IMR-90 (cell line): ENCODE measurements around the gene LRRC4. TPM values are rescaled to one million over a fixed set of nuclear protein-coding genes. Genes with fewer than 3 reads are reported as not detected.

Experiments used
- ATAC-seq: fragments of 200-7000 bp; cut with Tn5 transposase; 2 replicates; pipeline ENCODE4 v1.9.1; 2020; ENCODE audit warnings: low read depth, mild to moderate bottlenecking, moderate library complexity
- BruUV-seq: library from RNA; stranded (reverse); fragments of 400-500 nt; replicated peaks from 2 replicates; lab custom pipeline; 2021; lab: Mats Ljungman, UMichigan
- CTCF ChIA-PET: fragments of 300-600 bp; formaldehyde crosslinking; extraction: SDS; loops from one replicate; lab custom pipeline; 2021; ENCODE audit warnings: antibody characterized with exemption; lab: Yijun Ruan, JAX
- POLR2A ChIA-PET: fragments of 300-600 bp; sonication (Branson Sonifier 250); formaldehyde crosslinking; loops from one replicate; lab custom pipeline; 2022; ENCODE audit warnings: antibody characterized with exemption; ENCODE audit not compliant: unreplicated experiment; lab: Charles Lee
- DNase-seq: peaks from one replicate; pipeline ENCODE4 v3.0.0; 2013
- H2AFZ ChIP-seq: replicated peaks from 2 replicates; pipeline ENCODE3; 2013; ENCODE audit warnings: low read length, mild to moderate bottlenecking; ENCODE audit not compliant: poor library complexity
- H2AK5ac ChIP-seq: 2 replicates; pipeline ENCODE4 v1.6.1; 2013; ENCODE audit warnings: low read depth, low read length, inconsistent platforms
- H2AK9ac ChIP-seq: replicated peaks from 2 replicates; pipeline ENCODE3; 2013; ENCODE audit warnings: mild to moderate bottlenecking, low read depth, low read length, moderate library complexity; ENCODE audit not compliant: poor library complexity
- H2BK120ac ChIP-seq: 2 replicates; pipeline ENCODE4 v1.6.1; 2013; ENCODE audit warnings: low read depth, low read length, inconsistent platforms
- H2BK15ac ChIP-seq: 3 replicates; pipeline ENCODE4 v1.6.1; 2013; ENCODE audit warnings: low read depth, low read length, inconsistent platforms
- H2BK20ac ChIP-seq: 2 replicates; pipeline ENCODE4 v1.6.1; 2013; ENCODE audit warnings: low read depth, mild to moderate bottlenecking, inconsistent platforms, low read length, moderate library complexity
- H2BK5ac ChIP-seq: 2 replicates; pipeline ENCODE4 v1.6.1; 2013; ENCODE audit warnings: mild to moderate bottlenecking, low read depth, low read length, inconsistent platforms; ENCODE audit not compliant: poor library complexity, severe bottlenecking
- H3K14ac ChIP-seq: replicated peaks from 2 replicates; pipeline ENCODE4 v1.6.1; 2013; ENCODE audit warnings: low read depth, low read length, inconsistent platforms
- H3K18ac ChIP-seq: 2 replicates; pipeline ENCODE4 v1.6.1; 2013; ENCODE audit warnings: low read depth, low read length, control low read depth
- H3K23ac ChIP-seq: 2 replicates; pipeline ENCODE4 v1.6.1; 2013; ENCODE audit warnings: low read depth, low read length, inconsistent platforms
- H3K27ac ChIP-seq: 2 replicates; pipeline ENCODE4 v1.5.1; 2013; ENCODE audit warnings: mild to moderate bottlenecking, control low read depth, low read length; ENCODE audit not compliant: insufficient read depth
- H3K27me3 ChIP-seq: 2 replicates; pipeline ENCODE4 v1.6.1; 2013; ENCODE audit warnings: low read length; ENCODE audit not compliant: control insufficient read depth, insufficient read depth
- H3K36me3 ChIP-seq: 2 replicates; pipeline ENCODE4 v1.6.1; 2013; ENCODE audit warnings: low read length, mixed read lengths; ENCODE audit not compliant: control insufficient read depth, insufficient read depth
- H3K4ac ChIP-seq: 2 replicates; pipeline ENCODE4 v1.6.1; 2013; ENCODE audit warnings: low read depth, low read length, inconsistent platforms
- H3K4me1 ChIP-seq: 2 replicates; pipeline ENCODE4 v1.6.1; 2013; ENCODE audit warnings: low read length, mixed read lengths; ENCODE audit not compliant: control insufficient read depth, insufficient read depth
- H3K4me2 ChIP-seq: 2 replicates; pipeline ENCODE4 v1.6.1; 2013; ENCODE audit warnings: low read depth, mild to moderate bottlenecking, control low read depth, low read length, moderate library complexity
- H3K4me3 ChIP-seq: 2 replicates; pipeline ENCODE4 v1.5.1; 2013; ENCODE audit warnings: low read depth, mild to moderate bottlenecking, control low read depth, low read length, moderate library complexity; ENCODE audit not compliant: insufficient read depth
- H3K56ac ChIP-seq: 2 replicates; pipeline ENCODE4 v1.6.1; 2013; ENCODE audit warnings: low read length, inconsistent platforms; ENCODE audit not compliant: insufficient read depth; ENCODE audit errors: extremely low read depth
- H3K79me1 ChIP-seq, 2 experiments: 2 replicates each; pipeline ENCODE4 v1.6.1; 2013; ENCODE audit warnings: low read length in 2 of 2, inconsistent platforms in 1 of 2, low read depth in 1 of 2
- H3K9ac ChIP-seq: 2 replicates; pipeline ENCODE4 v1.6.1; 2013; ENCODE audit warnings: low read depth, low read length, control low read depth
- H3K9me1 ChIP-seq: 2 replicates; pipeline ENCODE4 v1.6.1; 2013; ENCODE audit warnings: low read length, inconsistent platforms; ENCODE audit not compliant: insufficient read depth
- H3K9me3 ChIP-seq: 2 replicates; pipeline ENCODE4 v1.6.1; 2013; ENCODE audit warnings: low read length; ENCODE audit not compliant: control insufficient read depth, insufficient read depth
- H4K20me1 ChIP-seq: 2 replicates; pipeline ENCODE4 v1.6.1; 2013; ENCODE audit warnings: low read length, inconsistent platforms; ENCODE audit not compliant: insufficient read depth
- H4K5ac ChIP-seq: 2 replicates; pipeline ENCODE4 v1.6.1; 2013; ENCODE audit warnings: mild to moderate bottlenecking, low read depth, low read length, control low read depth
- H4K8ac ChIP-seq, 2 experiments: 2 replicates each; pipeline ENCODE4 v1.6.1; 2013; ENCODE audit warnings: low read depth in 2 of 2, low read length in 2 of 2, control low read depth in 1 of 2, inconsistent platforms in 1 of 2
- H4K91ac ChIP-seq: 2 replicates; pipeline ENCODE4 v1.6.1; 2013; ENCODE audit warnings: low read depth, low read length, inconsistent platforms; ENCODE audit not compliant: insufficient read depth
- ELK1 ChIP-seq: fragments of 150-350 bp; IDR thresholded peaks from 2 replicates; pipeline ENCODE4 v1.6.1; 2016; ENCODE audit warnings: low read depth, mild to moderate bottlenecking, low read length, moderate library complexity, borderline replicate concordance
- FOS ChIP-seq: fragments of 150-350 bp; IDR thresholded peaks from 2 replicates; pipeline ENCODE4 v1.6.1; 2016; ENCODE audit warnings: low read depth, low read length
- RCOR1 ChIP-seq: IDR thresholded peaks from 2 replicates; pipeline ENCODE4 v1.6.1; 2012; ENCODE audit warnings: mild to moderate bottlenecking, low read length, improper control_type of control experiment; ENCODE audit not compliant: insufficient replicate concordance
- USF2 ChIP-seq: fragments of 150-350 bp; IDR thresholded peaks from 2 replicates; pipeline ENCODE4 v1.6.1; 2017; ENCODE audit warnings: mild to moderate bottlenecking, antibody characterized with exemption, low read length, low read depth
- WGBS, 2 experiments: methylation state at CpG; one replicate each; pipeline versions ENCODE4 v1.1.5 to v1.1.7; 2013; ENCODE audit warnings: missing lambda C conversion rate in 2 of 2; ENCODE audit not compliant: insufficient read length in 1 of 2; ENCODE audit errors: extremely low coverage in 2 of 2; 5-methylcytosine and 5-hydroxymethylcytosine counted together
- dilution Hi-C: fragments of 300-500 bp; cut with HindIII; formaldehyde crosslinking; loops from one replicate; pipeline ENCODE4 v1.14.3; 2018; ENCODE audit warnings: low sequenced_read_pairs; ENCODE audit not compliant: unreplicated experiment
- in situ Hi-C: fragments of 300-500 bp; cut with MboI; formaldehyde crosslinking; loops from 3 replicates; pipeline ENCODE4 v1.14.3; 2019; ENCODE audit warnings: low sequenced_read_pairs, inconsistent platforms, mixed read lengths
- intact Hi-C: fragments of 100-400 bp; cut with micrococcal nuclease; formaldehyde crosslinking; loops from 2 replicates; pipeline ENCODE4 v1.10.0; 2022
- polyA plus RNA-seq, 3 experiments: library from polyadenylated mRNA; depleted of rRNA; stranded (reverse); fragments of >200 nt; gene quantifications; 2 replicates each; pipeline ENCODE4 v1.2.3, GENCODE V29; 2012; ENCODE audit warnings: low replicate concordance in 1 of 3
- total RNA-seq: library from RNA; depleted of rRNA; stranded (reverse); fragments of >200 nt; gene quantifications from 2 replicates; pipeline ENCODE4 v1.2.3, GENCODE V29; 2012

The LRRC4 gene
- total and polyA plus RNA-seq, 2 of the 4 experiments (the other 2 are of a cell fraction) = 0.54 to 0.55 TPM

- peaks cover 21 to 57% of the 10 kb centered on the region in 2 experiments for H3K79me1 ChIP-seq
- H4K8ac ChIP-seq = no peak overlapping the region
- 0 out of 2 replicates have a peak overlapping the region, but pooled peaks have one; percentile 15 for H3K14ac ChIP-seq
- H3K23ac ChIP-seq = 0 out of 2 replicates have a peak overlapping the region, but pooled peaks have one; percentile 20
- H3K4me2 ChIP-seq = no peak overlapping the region
- no peak overlapping the region for H2AK5ac ChIP-seq
- peaks cover 40% of the 10 kb centered on the region for H4K20me1 ChIP-seq
- H3K36me3 ChIP-seq = peaks cover 4% of the 10 kb centered on the region; the same call in 1 of the 2 replicates
- no peak overlapping the region for H3K9ac ChIP-seq
- no TSS peak for BruUV-seq
- ChIA-PET POLR2A (no interaction called here), CTCF (interaction anchor here (1.1 kb wide), 1 partner anchor 11 kb away, joined by 3 read pairs; no protein-coding TSS in a partner anchor)
- ATAC-seq (no peak), DNase-seq (no peak)
- no peak overlapping the region; the same call in 1 of the 2 replicates for H3K18ac ChIP-seq
- in situ Hi-C loops (loop anchor here (25.0 kb wide), 1 partner anchor 356 kb away; no protein-coding TSS in a partner anchor), dilution Hi-C loops (no loop called here), intact Hi-C loops (no loop called here)
- H3K4me1 ChIP-seq = peaks cover 5% of the 10 kb centered on the region; the same call in 1 of the 2 replicates
- H2BK15ac ChIP-seq = no peak overlapping the region
- H3K9me3 ChIP-seq = no peaks in the 10 kb centered on the region
- H2BK120ac ChIP-seq = no peak overlapping the region
- H4K5ac ChIP-seq = no peak overlapping the region
- H2AK9ac ChIP-seq = no peak overlapping the region
- no peaks in the 10 kb centered on the region for H3K27me3 ChIP-seq
- no peak overlapping the region for H3K56ac ChIP-seq
- 100% methylated on average over 1 of the region's 8 CpGs; no CpG with 5 or more reads in 1 of the 2 experiments for WGBS, 2 experiments
- H2BK20ac ChIP-seq = no peak overlapping the region
- H2BK5ac ChIP-seq = no peak overlapping the region
- H3K4ac ChIP-seq = no peak overlapping the region
- H2AFZ ChIP-seq = no peak overlapping the region
- H3K4me3 ChIP-seq = no peak overlapping the region
- no peak overlapping the region for H3K27ac ChIP-seq
- TF ChIP-seq FOS (no peak), ELK1 (no peak), USF2 (no peak), RCOR1 (no peak)
- no peak overlapping the region for H4K91ac ChIP-seq
- peaks cover 36% of the 10 kb centered on the region for H3K9me1 ChIP-seq
These were observed 37.5 kb upstream of the LRRC4 start for GRCh38 chr7:128068785-128069184.
